ENCODE data around the gene TMEM123. TPM values are rescaled to one million over a fixed set of nuclear protein-coding genes. Genes with fewer than 3 reads are reported as not detected.

The TMEM123 gene
- total and polyA plus RNA-seq, 2 of the 4 experiments (the other 2 are of a cell fraction) = 96.9 to 127 TPM

- TF ChIP-seq CTCF (conservative IDR thresholded peaks at IDR 0.05; ENCODE audit: low read depth, low read length) (no peak), MXI1 (IDR thresholded peaks at IDR 0.05; ENCODE audit: borderline replicate concordance, low read depth, low read length) (no peak), USF2 (IDR thresholded peaks at IDR 0.05; ENCODE audit: low read depth, low read length) (no peak), RAD21 (IDR thresholded peaks at IDR 0.05; ENCODE audit: low read length) (no peak)
These were observed 1.4 kb downstream of the TMEM123 start (continued) for GRCh38 chr11:102451041-102451680.
